GM12878 (cell line): Measurements from ENCODE around the gene CNKSR3. TPM values are rescaled to one million over a fixed set of nuclear protein-coding genes. Genes with fewer than 3 reads are reported as not detected.

ENCODE experiments used
- ATAC-seq: fragments of 200-7000 bp; cut with Tn5 transposase; 3 replicates; pipeline ENCODE4 v1.9.1; 2020; ENCODE audit warnings: mild to moderate bottlenecking, moderate library complexity
- BruUV-seq: library from RNA; stranded (reverse); fragments of 400-500 nt; replicated peaks from 2 replicates; lab custom pipeline; 2021; lab: Mats Ljungman, UMichigan
- CTCF ChIA-PET: fragments of 300-600 bp; sonication (Branson Sonifier 250); formaldehyde crosslinking; extraction: SDS; loops from one replicate; lab custom pipeline; 2021; ENCODE audit warnings: inconsistent platforms; lab: Yijun Ruan, JAX
- POLR2A ChIA-PET: fragments of 350-600 bp; formaldehyde crosslinking; extraction: SDS; loops from one replicate; lab custom pipeline; 2021; ENCODE audit warnings: inconsistent platforms; lab: Charles Lee
- RAD21 ChIA-PET: fragments of 300-600 bp; sonication (Branson Sonifier 250); formaldehyde crosslinking; loops from one replicate; lab custom pipeline; 2023; ENCODE audit warnings: antibody characterized with exemption; ENCODE audit not compliant: unreplicated experiment; lab: Charles Lee
- SMC1A ChIA-PET: fragments of 300-600 bp; sonication (Branson Sonifier 250); formaldehyde crosslinking; loops from one replicate; lab custom pipeline; 2023; ENCODE audit not compliant: unreplicated experiment, uncharacterized antibody; lab: Charles Lee
- DNase-seq: peaks from one replicate; pipeline ENCODE4 v3.0.0-alpha.2; 2011; ENCODE audit warnings: low read depth, low spot score
- FAIRE-seq: peaks from 3 replicates; lab custom pipeline; 2011; peaks lifted over from hg19 to GRCh38; lab: Jason Lieb, UNC
- H2AFZ ChIP-seq: 2 replicates; pipeline ENCODE4 v1.6.0; 2011; ENCODE audit warnings: low read depth, low read length, control low read depth; ENCODE audit not compliant: control insufficient read depth
- H3K27ac ChIP-seq: 2 replicates; pipeline ENCODE4 v1.5.1; 2011; ENCODE audit warnings: control low read depth; ENCODE audit not compliant: control insufficient read depth, insufficient read depth
- H3K27me3 ChIP-seq, 2 experiments: replicated peaks in 1 of 2; 2 replicates each; pipeline versions ENCODE4 v1.6.0 to v1.6.1; 2011; ENCODE audit warnings: low read length in 1 of 2; ENCODE audit not compliant: control insufficient read depth in 2 of 2, insufficient read depth in 2 of 2
- H3K36me3 ChIP-seq, 2 experiments: 2 replicates each; pipeline ENCODE4 v1.5.1; 2011; ENCODE audit warnings: low read length in 1 of 2; ENCODE audit not compliant: control insufficient read depth in 2 of 2, insufficient read depth in 2 of 2
- H3K4me1 ChIP-seq: 2 replicates; pipeline ENCODE4 v1.6.1; 2011; ENCODE audit warnings: mild to moderate bottlenecking, low read length, moderate library complexity, mixed read lengths; ENCODE audit not compliant: control insufficient read depth, insufficient read depth
- H3K4me2 ChIP-seq: 2 replicates; pipeline ENCODE4 v1.6.0; 2011; ENCODE audit warnings: control low read depth; ENCODE audit not compliant: control insufficient read depth, insufficient read depth
- H3K4me3 ChIP-seq: fragments of 200-600 bp; sonication (generic); 2 replicates; pipeline ENCODE4 v1.5.1; 2016
- H3K79me2 ChIP-seq: 2 replicates; pipeline ENCODE4 v1.6.0; 2011; ENCODE audit warnings: low read length; ENCODE audit not compliant: control insufficient read depth, insufficient read depth
- H3K9ac ChIP-seq: 2 replicates; pipeline ENCODE4 v1.8.0; 2011; ENCODE audit warnings: low read length, control low read depth, mixed read lengths; ENCODE audit not compliant: control insufficient read depth, insufficient read depth
- H3K9me3 ChIP-seq: replicated peaks from 3 replicates; pipeline ENCODE4 v1.5.1; 2011; ENCODE audit warnings: mild to moderate bottlenecking, low read length; ENCODE audit not compliant: control insufficient read depth, insufficient read depth
- H4K20me1 ChIP-seq: 2 replicates; pipeline ENCODE4 v1.6.0; 2011; ENCODE audit not compliant: control insufficient read depth, insufficient read depth
- CEBPZ ChIP-seq: fragments of 150-350 bp; IDR thresholded peaks from 2 replicates; pipeline ENCODE4 v1.6.1; 2016; ENCODE audit warnings: low read depth, low read length
- CREM ChIP-seq: IDR thresholded peaks from 2 replicates; pipeline ENCODE4 v1.6.1; 2014; ENCODE audit warnings: antibody characterized with exemption, low read depth
- FOXM1 ChIP-seq: IDR thresholded peaks from 2 replicates; pipeline ENCODE4 v1.6.1; 2012; ENCODE audit warnings: low read depth, mild to moderate bottlenecking, inconsistent platforms, low read length, moderate library complexity
- TARDBP ChIP-seq: IDR thresholded peaks from 2 replicates; pipeline ENCODE4 v1.6.1; 2016; ENCODE audit warnings: borderline replicate concordance
- TCF3 ChIP-seq: IDR thresholded peaks from 2 replicates; pipeline ENCODE4 v1.6.1; 2012; ENCODE audit warnings: low read depth, mild to moderate bottlenecking, low read length, borderline replicate concordance; ENCODE audit not compliant: insufficient read depth
- ZBED1 ChIP-seq: IDR thresholded peaks from 2 replicates; pipeline ENCODE4 v1.6.1; 2016; ENCODE audit warnings: borderline replicate concordance
- WGBS: methylation state at CpG from one replicate; pipeline ENCODE4 v1.1.6; 2016; ENCODE audit warnings: low lambda C conversion rate; ENCODE audit not compliant: insufficient replicate concordance, insufficient coverage; ENCODE audit errors: missing lambda C conversion rate; 5-methylcytosine and 5-hydroxymethylcytosine counted together
- in situ Hi-C: fragments of 300-500 bp; cut with MboI; formaldehyde crosslinking; loops from 9 replicates; pipeline ENCODE4 v1.14.3; 2018; ENCODE audit warnings: mixed read lengths
- intact Hi-C: fragments of 100-400 bp; cut with micrococcal nuclease; formaldehyde crosslinking; loops from one replicate; pipeline ENCODE4 v1.14.2; 2022; ENCODE audit not compliant: unreplicated experiment
- polyA plus RNA-seq, 11 experiments: library from polyadenylated mRNA; depleted of rRNA in 4 of 11; unstranded in 6 of 11; stranded (reverse) in 5 of 11; fragments of >200 nt; fragmentation: Nextera tagmentation in 4 of 11; fragmentation: Illumina TruSeq in 1 of 11; extraction: Ambion mirVana in 4 of 11; extraction: Trizol in 1 of 11; gene quantifications; 1 replicate in 1 of 11; 2 replicates in 10 of 11; pipeline versions ENCODE4 v1.2.1 to v1.2.3, GENCODE V29; 2011 to 2016; ENCODE audit warnings: inconsistent platforms in 2 of 11, missing spikeins in 2 of 11, low read depth in 1 of 11
- total RNA-seq, 4 experiments: library from RNA; depleted of rRNA in 3 of 4; stranded (reverse); fragments of >200 nt in 3 of 4; fragmentation: Illumina TruSeq in 1 of 4; extraction: Trizol in 1 of 4; gene quantifications; 2 replicates each; pipeline versions ENCODE4 v1.2.1 to v1.2.3, GENCODE V29; 2013 to 2021

CNKSR3 gene
- total and polyA plus RNA-seq, 10 of the 15 experiments (the other 5 are each of a cell fraction or from before 2014, with no cell fraction given) = under 0.01 to 0.48 (median 0.12) TPM; not detected in 2

- no peak for TF ChIP-seq CEBPZ
- TF ChIP-seq, all 136 proteins: peak for 0
These were observed 143.1 kb downstream of the CNKSR3 start (continued) for GRCh38 chr6:154367336-154367735.

GRCh38 chr6:154363821-154364220 is 146.7 kb downstream of the CNKSR3 start:
- DNase-seq (no peak), FAIRE-seq (no peak), ATAC-seq (no peak)
- no peaks in the 10 kb centered on the region for H3K79me2 ChIP-seq
- H3K27me3 ChIP-seq = peaks cover 0 to 5% of the 10 kb centered on the region in 2 experiments; a peak in 3 of 4 replicates
- TF ChIP-seq TARDBP (no peak), TCF3 (no peak), FOXM1 (no peak), ZBED1 (no peak), CREM (no peak)
- H3K4me1 ChIP-seq = no peaks in the 10 kb centered on the region
- H3K9ac ChIP-seq = no peak overlapping the region
- intact Hi-C loops = no loop called here
- ChIA-PET RAD21 (no interaction called here), POLR2A (interaction anchor here (0.7 kb wide), 1 partner anchor 56 kb away, joined by 3 read pairs; no protein-coding TSS in a partner anchor), SMC1A (interaction anchor here (1.5 kb wide), 1 partner anchor 9 kb away, joined by 4 read pairs; no protein-coding TSS in a partner anchor), CTCF (no interaction called here)
- WGBS = 21% methylated on average over 4 of the region's 4 CpGs
- in situ Hi-C loops = no loop called here
- H3K36me3 ChIP-seq = no peaks in the 10 kb centered on the region
- H3K4me3 ChIP-seq = no peak overlapping the region
- no peaks in the 10 kb centered on the region; the same call in 2 of the 3 replicates for H3K9me3 ChIP-seq
- BruUV-seq = no TSS peak
- no peak overlapping the region for H3K4me2 ChIP-seq
- no peaks in the 10 kb centered on the region for H4K20me1 ChIP-seq
- no peak overlapping the region for H3K27ac ChIP-seq
- H2AFZ ChIP-seq = no peak overlapping the region
